D721Med (cell line): ENCODE data around the gene GGT1.
"Not testable (repeated sequence)": the region's sequence is repeated elsewhere in the genome, so short reads cannot be mapped to it uniquely, and the experiment has no call there.

ENCODE experiments used
- DNase-seq: peaks from one replicate; pipeline ENCODE4 v3.0.0; 2011; ENCODE audit warnings: low spot score; ENCODE audit not compliant: insufficient read length
- FAIRE-seq: peaks from 2 replicates; lab custom pipeline; 2011; peaks lifted over from hg19 to GRCh38; lab: Jason Lieb, UNC
- CTCF ChIP-seq: IDR thresholded peaks from 2 replicates; pipeline ENCODE4 v1.5.1; 2012; ENCODE audit warnings: mild to moderate bottlenecking, control low read depth; ENCODE audit not compliant: insufficient read depth; ENCODE audit errors: missing control alignments

Gene GGT1

GRCh38 chr22:24594569-24595120, 8.3 kb upstream of the GGT1 start:
- DNase-seq (no peak), FAIRE-seq (no peak)
- no peak for TF ChIP-seq CTCF

- no peak for DNase-seq
- FAIRE-seq, result no peak
- no peak for TF ChIP-seq CTCF
Measured at GRCh38 chr22:24595228-24595627, 7.8 kb upstream of the GGT1 start.

- no peak for TF ChIP-seq CTCF
- DNase-seq (no peak), FAIRE-seq (no peak)
Measured at GRCh38 chr22:24595863-24596262, 7.1 kb upstream of the GGT1 start.

- DNase-seq, FAIRE-seq: not testable (repeated sequence)
Measured at GRCh38 chr22:24597076-24597475, 5.9 kb upstream of the GGT1 start.

GRCh38 chr22:24599514-24599913, 3.5 kb upstream of the GGT1 start:
- no peak for DNase-seq
- FAIRE-seq, result no peak
- no peak for TF ChIP-seq CTCF

GRCh38 chr22:24599958-24600715, 2.9 kb upstream of the GGT1 start:
- DNase-seq, FAIRE-seq: not testable (repeated sequence)

- FAIRE-seq, result no peak
- no peak for TF ChIP-seq CTCF
- no peak for DNase-seq
Measured at GRCh38 chr22:24601217-24602104, 1.5 kb upstream of the GGT1 start.

GRCh38 chr22:24602105-24602749, 766 bp upstream of the GGT1 start:
- not testable (repeated sequence) for FAIRE-seq, DNase-seq
